Endothelial cell of umbilical vein (primary cell): ENCODE results near the gene CCT5. TPM values are rescaled to one million over a fixed set of nuclear protein-coding genes. Genes with fewer than 3 reads are reported as not detected.

ENCODE experiments used
- BruUV-seq: library from RNA; stranded (reverse); fragments of 400-500 nt; replicated peaks from 2 replicates; lab custom pipeline; 2021; lab: Mats Ljungman, UMichigan
- CTCF ChIA-PET: fragments of 300-600, 350-600 bp; sonication (Branson Sonifier 250); formaldehyde crosslinking; loops from one replicate; lab custom pipeline; 2021; ENCODE audit warnings: antibody characterized with exemption, inconsistent platforms; lab: Charles Lee
- POLR2A ChIA-PET: fragments of 300-600, 350-600 bp; sonication (Branson Sonifier 250); formaldehyde crosslinking; loops from one replicate; lab custom pipeline; 2021; ENCODE audit warnings: antibody characterized with exemption, inconsistent platforms; lab: Charles Lee
- DNase-seq: peaks from one replicate; pipeline ENCODE4 v3.0.0-alpha.2; 2011; ENCODE audit warnings: low read depth, low spot score
- FAIRE-seq: peaks from 2 replicates; lab custom pipeline; 2011; peaks lifted over from hg19 to GRCh38; lab: Jason Lieb, UNC
- H2AFZ ChIP-seq: 2 replicates; pipeline ENCODE4 v1.6.0; 2012; ENCODE audit warnings: low read depth, low read length, control low read depth, inconsistent platforms
- H3K27ac ChIP-seq: 2 replicates; pipeline ENCODE4 v1.5.1; 2011; ENCODE audit warnings: low read depth, mild to moderate bottlenecking, control low read depth, low read length, moderate library complexity; ENCODE audit not compliant: insufficient read depth
- H3K27me3 ChIP-seq, 2 experiments: 2 replicates each; pipeline versions ENCODE4 v1.6.0 to v1.6.1; 2011; ENCODE audit warnings: low read length in 2 of 2, mixed read lengths in 1 of 2; ENCODE audit not compliant: control insufficient read depth in 2 of 2, insufficient read depth in 2 of 2
- H3K36me3 ChIP-seq, 2 experiments: 2 replicates in 1 of 2; 3 replicates in 1 of 2; pipeline ENCODE4 v1.5.1; 2011; ENCODE audit warnings: low read length in 2 of 2, mild to moderate bottlenecking in 1 of 2, moderate library complexity in 1 of 2; ENCODE audit not compliant: control insufficient read depth in 2 of 2, insufficient read depth in 2 of 2; ENCODE audit errors: extremely low read depth in 1 of 2
- H3K4me1 ChIP-seq: 3 replicates; pipeline ENCODE4 v1.5.1; 2011; ENCODE audit warnings: mild to moderate bottlenecking, low read length; ENCODE audit not compliant: control insufficient read depth, insufficient read depth; ENCODE audit errors: extremely low read depth
- H3K4me2 ChIP-seq: 2 replicates; pipeline ENCODE4 v1.6.1; 2011; ENCODE audit warnings: low read length, control low read depth, mixed read lengths; ENCODE audit not compliant: insufficient read depth
- H3K4me3 ChIP-seq, 3 experiments: fragments of 200-600 bp in 1 of 3; sonication (generic), shearing (Covaris generic) in 1 of 3; replicated peaks in 1 of 3; 2 replicates each; pipeline ENCODE4 v1.5.1; 2011 to 2016; ENCODE audit warnings: control low read depth in 3 of 3, low read length in 3 of 3, mild to moderate bottlenecking in 2 of 3, inconsistent platforms in 1 of 3, low read depth in 1 of 3, moderate library complexity in 1 of 3; ENCODE audit not compliant: insufficient read depth in 1 of 3
- H3K79me2 ChIP-seq: 2 replicates; pipeline ENCODE4 v1.6.0; 2012; ENCODE audit warnings: low read length, inconsistent platforms; ENCODE audit not compliant: control insufficient read depth, insufficient read depth
- H3K9ac ChIP-seq: replicated peaks from 2 replicates; pipeline ENCODE3; 2011; ENCODE audit warnings: low read length, control low read depth; ENCODE audit not compliant: insufficient read depth; ENCODE audit errors: extremely low read depth
- H3K9me1 ChIP-seq: replicated peaks from 3 replicates; pipeline ENCODE4 v1.6.0; 2011; ENCODE audit warnings: mild to moderate bottlenecking, low read length; ENCODE audit not compliant: control insufficient read depth, insufficient read depth; ENCODE audit errors: extremely low read depth
- H3K9me3 ChIP-seq: replicated peaks from 2 replicates; pipeline ENCODE4 v1.5.1; 2012; ENCODE audit warnings: low read length, inconsistent platforms; ENCODE audit not compliant: control insufficient read depth, insufficient read depth
- H4K20me1 ChIP-seq: replicated peaks from 2 replicates; pipeline ENCODE3; 2011; ENCODE audit warnings: mild to moderate bottlenecking, low read length; ENCODE audit not compliant: control insufficient read depth, insufficient read depth; ENCODE audit errors: extremely low read depth
- EZH2 ChIP-seq: IDR thresholded peaks from 2 replicates; pipeline ENCODE4 v1.6.1; 2012; ENCODE audit warnings: borderline replicate concordance, low read depth, mild to moderate bottlenecking, moderate library complexity, low read length, inconsistent platforms; ENCODE audit not compliant: severe bottlenecking
- FOS ChIP-seq: IDR thresholded peaks from 2 replicates; pipeline ENCODE4 v1.6.1; 2011; ENCODE audit warnings: mild to moderate bottlenecking, low read length, moderate library complexity, borderline replicate concordance; ENCODE audit not compliant: insufficient read depth
- GATA2 ChIP-seq: IDR thresholded peaks from 2 replicates; pipeline ENCODE4 v1.7.0; 2011; ENCODE audit warnings: low read depth, mild to moderate bottlenecking, moderate library complexity, mixed read lengths, low read length; ENCODE audit not compliant: insufficient read length, insufficient read depth
- JUN ChIP-seq: IDR thresholded peaks from 2 replicates; pipeline ENCODE4 v1.6.1; 2011; ENCODE audit warnings: borderline replicate concordance, low read depth; ENCODE audit not compliant: insufficient read length, insufficient read depth
- MYC ChIP-seq: IDR thresholded peaks from one replicate; pipeline ENCODE4 v1.6.1; 2011; ENCODE audit warnings: mild to moderate bottlenecking, low read depth, low read length
- POLR2A ChIP-seq: IDR thresholded peaks from 2 replicates; pipeline ENCODE4 v1.6.1; 2012; ENCODE audit warnings: low read depth, mild to moderate bottlenecking, control low read depth, low read length
- POLR2AphosphoS5 ChIP-seq: IDR thresholded peaks from 2 replicates; pipeline ENCODE4 v1.6.1; 2012; ENCODE audit warnings: low read depth, mild to moderate bottlenecking, control low read depth, low read length, moderate library complexity; ENCODE audit not compliant: insufficient read depth
- dilution Hi-C: fragments of 300-500 bp; cut with MboI; formaldehyde crosslinking; loops from one replicate; pipeline ENCODE4 v1.15.0; 2019; ENCODE audit warnings: low sequenced_read_pairs; ENCODE audit not compliant: extremely low pct_ligation_motif_present
- intact Hi-C: fragments of 100-400 bp; cut with micrococcal nuclease; formaldehyde crosslinking; loops from one replicate; pipeline ENCODE4 v1.10.0; 2022
- polyA plus RNA-seq, 4 experiments: library from polyadenylated mRNA; depleted of rRNA in 3 of 4; stranded (reverse) in 3 of 4; unstranded in 1 of 4; fragments of >200 nt; gene quantifications; 2 replicates each; pipeline versions ENCODE4 v1.2.1 to v1.2.3, GENCODE V29; 2011 to 2012; ENCODE audit warnings: missing spikeins in 1 of 4
- total RNA-seq: library from RNA; stranded (reverse); gene quantifications from 2 replicates; pipeline ENCODE4 v1.2.3, GENCODE V29; 2021
- TF ChIP-seq, protein P1 (sequence below): IDR thresholded peaks from 2 replicates; pipeline ENCODE4 v1.6.1; 2011; ENCODE audit not compliant: insufficient read depth, insufficient read length
- TF ChIP-seq, protein P2 (sequence below), 2 donors: IDR thresholded peaks; 1 replicate in 1 of 2; 2 replicates in 1 of 2; pipeline ENCODE4 v1.5.1; 2011; ENCODE audit warnings: low read length in 2 of 2, mild to moderate bottlenecking in 2 of 2, moderate library complexity in 2 of 2, control low read depth in 1 of 2, inconsistent platforms in 1 of 2, low read depth in 1 of 2; ENCODE audit not compliant: insufficient read depth in 1 of 2; ENCODE audit errors: extremely low read depth in 1 of 2

Gene CCT5
- total and polyA plus RNA-seq, 2 donors (not counting 3 experiments of a cell fraction or from before 2014, with no cell fraction given), result 323 to 386 TPM

DNA sequence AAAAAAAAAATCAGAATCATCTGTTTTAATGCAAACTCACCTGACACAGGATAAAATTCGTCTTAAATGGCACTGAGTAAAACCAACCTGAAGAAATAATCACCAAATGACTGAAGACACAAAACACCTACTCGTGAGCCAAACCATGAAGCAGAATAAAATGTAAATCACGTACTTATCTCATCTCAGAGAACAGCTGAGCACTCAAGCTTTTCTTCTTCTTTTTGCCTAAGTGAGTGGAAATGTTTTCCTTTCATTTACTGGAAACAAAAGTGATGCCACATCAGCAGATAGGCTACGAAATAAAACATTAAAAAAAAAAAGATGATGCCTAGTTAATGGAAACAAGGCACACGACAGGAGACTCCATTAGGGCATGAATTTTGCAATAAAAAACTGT lies 36.8 kb upstream of the CCT5 start:
- no peak for DNase-seq
- CTCF ChIA-PET, result interaction anchor here (1.6 kb wide), 1 partner anchor 9 kb away, joined by 3 read pairs; no protein-coding TSS in a partner anchor
- POLR2A ChIA-PET, result no interaction called here
- Histone ChIP-seq H3K9me3 (no peaks in the 10 kb centered on the region), H3K4me3 (no peak overlapping the region), H3K27me3 (no peaks in the 10 kb centered on the region), H3K9ac (no peak overlapping the region), H3K36me3 (no peaks in the 10 kb centered on the region), H3K79me2 (no peaks in the 10 kb centered on the region), H3K4me2 (no peak overlapping the region), H3K9me1 (no peaks in the 10 kb centered on the region), H4K20me1 (no peaks in the 10 kb centered on the region), H2AFZ (no peak overlapping the region), H3K4me1 (no peaks in the 10 kb centered on the region), H3K27ac (no peak overlapping the region)
- no TSS peak for BruUV-seq
- intact Hi-C loops (no loop called here), dilution Hi-C loops (no loop called here)
- FAIRE-seq, result no peak
- TF ChIP-seq, protein P1, sequence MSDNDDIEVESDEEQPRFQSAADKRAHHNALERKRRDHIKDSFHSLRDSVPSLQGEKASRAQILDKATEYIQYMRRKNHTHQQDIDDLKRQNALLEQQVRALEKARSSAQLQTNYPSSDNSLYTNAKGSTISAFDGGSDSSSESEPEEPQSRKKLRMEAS, result no peak
- TF ChIP-seq POLR2AphosphoS5, result no peak
- no peak for TF ChIP-seq EZH2
- no peak for TF ChIP-seq GATA2

DNA sequence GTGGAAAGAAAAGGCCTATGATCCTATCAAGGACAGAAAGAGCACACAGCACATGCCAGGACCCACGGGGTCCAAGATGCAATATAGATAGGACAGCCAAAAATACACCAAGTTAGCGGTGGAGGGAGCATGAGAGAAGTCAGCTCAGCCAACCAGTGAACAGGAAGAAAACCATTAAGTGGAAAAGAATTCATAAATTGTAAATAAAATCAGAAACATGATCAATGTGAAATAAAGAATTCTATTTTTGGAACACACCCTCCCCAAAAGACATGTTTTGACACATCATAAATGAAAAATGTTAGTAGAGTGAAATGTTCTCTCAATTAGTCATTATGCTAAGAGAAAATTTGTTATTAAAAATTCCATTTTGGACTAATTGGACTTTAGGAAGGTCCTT lies 36.0 kb upstream of the CCT5 start:
- intact Hi-C loops (no loop called here), dilution Hi-C loops (no loop called here)
- H3K36me3 ChIP-seq, result no peaks in the 10 kb centered on the region
- no peak overlapping the region for H3K9ac ChIP-seq
- BruUV-seq, result no TSS peak
- POLR2A ChIA-PET, result interaction anchor here (0.7 kb wide), 1 partner anchor 394 kb away, joined by 3 read pairs; no protein-coding TSS in a partner anchor
- no peak overlapping the region for H3K4me3 ChIP-seq
- TF ChIP-seq, protein P1, result no peak
- TF ChIP-seq POLR2A (no peak), FOS (no peak), GATA2 (no peak), EZH2 (no peak), JUN (no peak), MYC (no peak), POLR2AphosphoS5 (no peak)
- TF ChIP-seq, protein P2, sequence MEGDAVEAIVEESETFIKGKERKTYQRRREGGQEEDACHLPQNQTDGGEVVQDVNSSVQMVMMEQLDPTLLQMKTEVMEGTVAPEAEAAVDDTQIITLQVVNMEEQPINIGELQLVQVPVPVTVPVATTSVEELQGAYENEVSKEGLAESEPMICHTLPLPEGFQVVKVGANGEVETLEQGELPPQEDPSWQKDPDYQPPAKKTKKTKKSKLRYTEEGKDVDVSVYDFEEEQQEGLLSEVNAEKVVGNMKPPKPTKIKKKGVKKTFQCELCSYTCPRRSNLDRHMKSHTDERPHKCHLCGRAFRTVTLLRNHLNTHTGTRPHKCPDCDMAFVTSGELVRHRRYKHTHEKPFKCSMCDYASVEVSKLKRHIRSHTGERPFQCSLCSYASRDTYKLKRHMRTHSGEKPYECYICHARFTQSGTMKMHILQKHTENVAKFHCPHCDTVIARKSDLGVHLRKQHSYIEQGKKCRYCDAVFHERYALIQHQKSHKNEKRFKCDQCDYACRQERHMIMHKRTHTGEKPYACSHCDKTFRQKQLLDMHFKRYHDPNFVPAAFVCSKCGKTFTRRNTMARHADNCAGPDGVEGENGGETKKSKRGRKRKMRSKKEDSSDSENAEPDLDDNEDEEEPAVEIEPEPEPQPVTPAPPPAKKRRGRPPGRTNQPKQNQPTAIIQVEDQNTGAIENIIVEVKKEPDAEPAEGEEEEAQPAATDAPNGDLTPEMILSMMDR (IDR thresholded peaks at IDR 0.05; ENCODE audit: extremely low read depth in 1 of 2, insufficient read depth in 1 of 2, low read depth in 1 of 2, low read length in 2 of 2), result no peak
- no peaks in the 10 kb centered on the region for H3K27me3 ChIP-seq
- no peak for DNase-seq
- CTCF ChIA-PET, result interaction anchor here (1.6 kb wide), 1 partner anchor 9 kb away, joined by 3 read pairs; no protein-coding TSS in a partner anchor
- no peaks in the 10 kb centered on the region for H3K4me1 ChIP-seq
- no peaks in the 10 kb centered on the region for H3K9me1 ChIP-seq
- no peak overlapping the region for H3K4me2 ChIP-seq
- no peaks in the 10 kb centered on the region for H3K79me2 ChIP-seq
- no peaks in the 10 kb centered on the region for H4K20me1 ChIP-seq
- no peak for FAIRE-seq
- no peaks in the 10 kb centered on the region for H3K9me3 ChIP-seq
- no peak overlapping the region for H3K27ac ChIP-seq
- H2AFZ ChIP-seq, result no peak overlapping the region
